Inflammatory macrophage (primary cell): ENCODE data around the gene INSIG1.
A peak's percentile ranks its signal among the peaks of the same experiment; 100 is the strongest.

Source experiments
- DNase-seq, 2 donors: peaks; one replicate each; pipeline ENCODE4 v3.0.0-alpha.2; 2020 to 2022

Gene INSIG1

GRCh38 chr7:155267023-155267422 is 30.7 kb upstream of the INSIG1 start:
- no peak for DNase-seq

GRCh38 chr7:155267436-155267835 is 30.2 kb upstream of the INSIG1 start:
- DNase-seq, result no peak

- no peak for DNase-seq
Observed at GRCh38 chr7:155268211-155268610, 29.5 kb upstream of the INSIG1 start.

GRCh38 chr7:155268921-155269650 is 28.6 kb upstream of the INSIG1 start:
- DNase-seq, result peak in 1 of 2 donors; percentile 21

- DNase-seq, result no peak
Observed at GRCh38 chr7:155269766-155270585, 27.7 kb upstream of the INSIG1 start.

- DNase-seq, result no peak
Observed at GRCh38 chr7:155270861-155271260, 26.8 kb upstream of the INSIG1 start.

- DNase-seq, result no peak
Observed at GRCh38 chr7:155274633-155275355, 22.9 kb upstream of the INSIG1 start.

- DNase-seq, result no peak
Observed at GRCh38 chr7:155276042-155276799, 21.5 kb upstream of the INSIG1 start.

- DNase-seq, result no peak
Observed at GRCh38 chr7:155276800-155277375, 20.8 kb upstream of the INSIG1 start.

GRCh38 chr7:155277385-155277994 is 20.2 kb upstream of the INSIG1 start:
- DNase-seq, result peak in 1 of 2 donors; percentile 57

GRCh38 chr7:155278921-155279320 is 18.8 kb upstream of the INSIG1 start:
- peak in 1 of 2 donors; percentile 35 for DNase-seq

- no peak for DNase-seq
Observed at GRCh38 chr7:155279787-155280445, 17.8 kb upstream of the INSIG1 start.

GRCh38 chr7:155280446-155281397 is 17.0 kb upstream of the INSIG1 start:
- peak; percentile 23 to 76 for DNase-seq

GRCh38 chr7:155281398-155281969 is 16.2 kb upstream of the INSIG1 start:
- no peak for DNase-seq

- DNase-seq, result peak; percentile 90 to 93
Observed at GRCh38 chr7:155282671-155283070, 15.0 kb upstream of the INSIG1 start.

GRCh38 chr7:155283565-155284194 is 14.0 kb upstream of the INSIG1 start:
- DNase-seq, result no peak

- no peak for DNase-seq
Observed at GRCh38 chr7:155284496-155285274, 13.0 kb upstream of the INSIG1 start.

GRCh38 chr7:155285423-155285822 is 12.3 kb upstream of the INSIG1 start:
- no peak for DNase-seq
